ENCODE results near the gene SFXN5. TPM values are rescaled to one million over a fixed set of nuclear protein-coding genes. Genes with fewer than 3 reads are reported as not detected.

SFXN5 gene
- total RNA-seq, 1 donor from 2014 or later, result 12.7 TPM

DNA sequence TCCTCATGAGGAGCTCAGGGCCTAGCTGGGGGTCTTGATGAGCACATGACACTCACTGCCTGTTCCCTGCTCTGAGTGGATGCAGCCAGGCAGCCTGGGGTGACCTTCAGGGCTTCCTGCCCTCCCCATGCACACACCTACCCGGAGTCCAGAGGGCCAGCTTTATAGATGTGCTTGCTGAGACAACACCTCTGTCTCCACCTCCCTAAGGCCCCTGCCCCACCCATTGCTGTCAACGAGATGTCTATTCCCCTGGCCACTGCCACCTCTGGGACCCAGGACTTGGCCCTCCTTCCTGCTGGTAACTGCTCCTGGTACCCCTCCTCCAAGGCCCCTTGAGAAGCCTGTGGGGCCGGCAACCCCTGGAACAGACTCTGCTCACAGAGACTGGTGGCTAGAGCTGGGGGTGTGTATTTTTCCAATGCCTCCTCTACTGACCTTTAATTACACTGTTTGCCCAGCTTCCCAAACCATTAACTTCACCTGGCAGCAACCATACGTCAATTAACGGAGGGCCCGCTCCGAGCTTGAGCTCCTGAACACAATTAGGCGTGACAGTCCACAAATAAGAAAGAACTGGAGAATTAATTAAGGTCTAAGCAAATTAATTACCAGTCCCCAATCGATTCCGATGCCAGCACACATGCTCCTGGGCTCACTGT lies 87.9 kb downstream of the SFXN5 start:
- H3K27ac Mint-ChIP-seq (ENCODE audit: unreplicated experiment), result no peak overlapping the region
- DNase-seq (ENCODE audit: extremely low spot score, unreplicated experiment), result no peak
- H3K4me3 Mint-ChIP-seq (ENCODE audit: unreplicated experiment), result no peak overlapping the region
- H3K27me3 Mint-ChIP-seq (ENCODE audit: unreplicated experiment), result no peaks in the 10 kb centered on the region
- TF ChIP-seq, protein P1, sequence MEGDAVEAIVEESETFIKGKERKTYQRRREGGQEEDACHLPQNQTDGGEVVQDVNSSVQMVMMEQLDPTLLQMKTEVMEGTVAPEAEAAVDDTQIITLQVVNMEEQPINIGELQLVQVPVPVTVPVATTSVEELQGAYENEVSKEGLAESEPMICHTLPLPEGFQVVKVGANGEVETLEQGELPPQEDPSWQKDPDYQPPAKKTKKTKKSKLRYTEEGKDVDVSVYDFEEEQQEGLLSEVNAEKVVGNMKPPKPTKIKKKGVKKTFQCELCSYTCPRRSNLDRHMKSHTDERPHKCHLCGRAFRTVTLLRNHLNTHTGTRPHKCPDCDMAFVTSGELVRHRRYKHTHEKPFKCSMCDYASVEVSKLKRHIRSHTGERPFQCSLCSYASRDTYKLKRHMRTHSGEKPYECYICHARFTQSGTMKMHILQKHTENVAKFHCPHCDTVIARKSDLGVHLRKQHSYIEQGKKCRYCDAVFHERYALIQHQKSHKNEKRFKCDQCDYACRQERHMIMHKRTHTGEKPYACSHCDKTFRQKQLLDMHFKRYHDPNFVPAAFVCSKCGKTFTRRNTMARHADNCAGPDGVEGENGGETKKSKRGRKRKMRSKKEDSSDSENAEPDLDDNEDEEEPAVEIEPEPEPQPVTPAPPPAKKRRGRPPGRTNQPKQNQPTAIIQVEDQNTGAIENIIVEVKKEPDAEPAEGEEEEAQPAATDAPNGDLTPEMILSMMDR (IDR thresholded peaks at IDR 0.05), result no peak
- no peaks in the 10 kb centered on the region for H3K9me3 Mint-ChIP-seq (ENCODE audit: unreplicated experiment)
- H3K36me3 Mint-ChIP-seq (ENCODE audit: unreplicated experiment), result peaks cover 6% of the 10 kb centered on the region
- H3K4me1 Mint-ChIP-seq (ENCODE audit: unreplicated experiment), result no peaks in the 10 kb centered on the region

DNA sequence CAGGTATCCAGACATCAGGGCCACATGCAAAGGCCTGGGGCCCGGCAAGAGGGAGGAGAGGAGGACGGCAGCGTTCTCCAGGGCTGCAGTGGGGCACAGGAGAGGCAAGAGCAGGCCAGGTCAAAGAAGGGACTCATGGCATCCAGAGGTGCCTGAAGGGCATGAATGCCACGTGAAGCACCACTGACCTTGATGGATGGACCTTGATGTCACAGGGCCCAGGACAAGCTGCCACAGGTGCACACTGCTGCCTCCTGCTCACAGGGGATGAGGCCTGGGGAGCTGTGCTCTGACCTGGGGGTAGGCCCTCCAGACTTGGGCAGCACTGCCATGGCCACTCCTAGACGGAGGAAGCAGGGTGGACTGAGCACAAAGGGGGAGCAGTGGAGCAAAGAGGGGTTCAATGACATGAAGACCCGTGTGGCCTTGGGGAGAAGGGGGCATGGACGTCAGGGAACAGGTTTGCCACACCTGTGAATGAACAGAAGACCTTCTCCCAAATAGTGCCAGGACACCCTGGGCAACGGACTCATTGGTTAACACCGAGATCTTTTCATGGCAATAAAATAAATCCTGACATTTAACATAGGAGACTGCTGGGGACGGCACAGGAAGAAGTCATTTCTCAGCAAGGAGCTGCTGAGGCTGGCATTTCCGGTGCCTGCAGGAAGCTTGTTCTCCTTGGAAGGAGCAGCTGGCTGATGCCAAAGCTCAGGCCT lies 88.6 kb downstream of the SFXN5 start:
- DNase-seq (ENCODE audit: extremely low spot score, unreplicated experiment), result no peak
- H3K27ac Mint-ChIP-seq (ENCODE audit: unreplicated experiment), result no peak overlapping the region
- no peaks in the 10 kb centered on the region for H3K27me3 Mint-ChIP-seq (ENCODE audit: unreplicated experiment)
- H3K4me3 Mint-ChIP-seq (ENCODE audit: unreplicated experiment), result no peak overlapping the region
- no peaks in the 10 kb centered on the region for H3K9me3 Mint-ChIP-seq (ENCODE audit: unreplicated experiment)
- no peaks in the 10 kb centered on the region for H3K4me1 Mint-ChIP-seq (ENCODE audit: unreplicated experiment)
- peaks cover 6% of the 10 kb centered on the region for H3K36me3 Mint-ChIP-seq (ENCODE audit: unreplicated experiment)
- TF ChIP-seq, protein P1 (IDR thresholded peaks at IDR 0.05), result no peak

DNA sequence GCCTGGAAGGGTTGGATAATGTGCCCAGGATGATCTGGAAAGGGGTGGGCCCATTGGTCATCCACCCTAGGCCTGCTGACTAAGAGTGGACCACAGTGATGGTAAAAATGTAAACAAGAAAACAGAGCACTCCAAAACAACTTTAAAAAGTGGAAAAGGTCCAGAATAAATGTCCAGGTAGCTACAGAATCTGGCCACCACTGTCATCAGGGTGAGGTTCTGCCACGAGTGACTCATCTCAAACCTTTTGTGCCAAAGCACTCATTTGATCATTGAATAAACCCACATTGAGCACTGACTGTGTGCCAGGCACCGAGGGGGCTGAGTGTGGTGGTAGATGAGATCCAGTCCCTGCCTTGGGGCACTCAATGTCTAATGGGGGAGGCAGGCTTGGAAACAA lies 89.3 kb downstream of the SFXN5 start:
- H3K27ac Mint-ChIP-seq (ENCODE audit: unreplicated experiment), result no peak overlapping the region
- TF ChIP-seq, protein P1 (IDR thresholded peaks at IDR 0.05), result no peak
- no peak overlapping the region for H3K4me3 Mint-ChIP-seq (ENCODE audit: unreplicated experiment)
- no peak for DNase-seq (ENCODE audit: extremely low spot score, unreplicated experiment)
- H3K27me3 Mint-ChIP-seq (ENCODE audit: unreplicated experiment), result no peaks in the 10 kb centered on the region
- no peaks in the 10 kb centered on the region for H3K4me1 Mint-ChIP-seq (ENCODE audit: unreplicated experiment)
- peaks cover 6% of the 10 kb centered on the region for H3K36me3 Mint-ChIP-seq (ENCODE audit: unreplicated experiment)
- no peaks in the 10 kb centered on the region for H3K9me3 Mint-ChIP-seq (ENCODE audit: unreplicated experiment)

DNA sequence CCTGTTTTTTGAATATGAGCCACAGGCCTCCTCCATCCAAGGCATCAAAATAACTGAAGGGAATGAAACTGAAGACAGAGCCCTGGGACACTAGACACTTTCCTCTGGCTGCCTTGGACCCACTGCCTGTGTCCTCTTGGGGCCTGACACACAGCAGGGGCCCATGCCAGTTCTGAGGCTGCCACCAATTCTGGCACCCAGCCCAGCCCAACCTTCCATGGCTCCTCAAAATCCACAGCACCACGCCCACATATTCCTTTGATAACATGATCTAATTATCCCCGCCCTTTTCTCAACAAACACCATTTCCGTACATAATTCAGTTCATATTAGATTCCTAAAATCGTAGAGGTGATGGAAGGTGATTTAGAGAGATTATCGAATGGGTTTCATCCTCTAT lies 90.0 kb downstream of the SFXN5 start:
- DNase-seq (ENCODE audit: extremely low spot score, unreplicated experiment), result no peak

More for the DNA sequence above, 90.0 kb downstream of the SFXN5 start:
- Mint-ChIP-seq H3K9me3 (ENCODE audit: unreplicated experiment) (no peaks in the 10 kb centered on the region), H3K27ac (ENCODE audit: unreplicated experiment) (no peak overlapping the region), H3K4me1 (ENCODE audit: unreplicated experiment) (no peaks in the 10 kb centered on the region), H3K4me3 (ENCODE audit: unreplicated experiment) (no peak overlapping the region), H3K36me3 (ENCODE audit: unreplicated experiment) (peaks cover 5% of the 10 kb centered on the region), H3K27me3 (ENCODE audit: unreplicated experiment) (no peaks in the 10 kb centered on the region)
- TF ChIP-seq, protein P1 (IDR thresholded peaks at IDR 0.05), result no peak
